K562 (cell line): ENCODE data around the gene BDH1. TPM values are rescaled to one million over a fixed set of nuclear protein-coding genes. Genes with fewer than 3 reads are reported as not detected.

Source experiments
- ATAC-seq: fragments of 200-7000 bp; cut with Tn5 transposase; 3 replicates; pipeline ENCODE4 v1.9.1; 2020; ENCODE audit warnings: moderate library complexity
- BruUV-seq: library from RNA; stranded (reverse); fragments of 400-500 nt; replicated peaks from 2 replicates; lab custom pipeline; 2021; lab: Mats Ljungman, UMichigan
- CTCF ChIA-PET: fragments of 300-600 bp; formaldehyde crosslinking; extraction: SDS; loops from one replicate; lab custom pipeline; 2021; ENCODE audit warnings: low intra/inter-chr PET ratio; lab: Yijun Ruan, JAX
- POLR2A ChIA-PET: fragments of 300-600, 350-650 bp; sonication (Branson Sonifier 250); formaldehyde crosslinking; extraction: SDS; loops from one replicate; lab custom pipeline; 2021; ENCODE audit warnings: antibody characterized with exemption, inconsistent platforms; lab: Yijun Ruan, JAX
- DNase-seq, 4 experiments: peaks; one replicate each; pipeline versions ENCODE4 v3.0.0 to v3.0.0-alpha.2; 2011 to 2018; ENCODE audit warnings: low spot score in 3 of 4, mixed read lengths in 3 of 4; ENCODE audit errors: extremely low read depth in 1 of 4
- FAIRE-seq: peaks from 2 replicates; lab custom pipeline; 2011; peaks lifted over from hg19 to GRCh38; lab: Jason Lieb, UNC
- H2AFZ ChIP-seq: 2 replicates; pipeline ENCODE4 v1.6.0; 2011; ENCODE audit warnings: low read depth, low read length, control low read depth, inconsistent platforms
- H3K27ac ChIP-seq: fragments of 200-600 bp; 3 replicates; pipeline ENCODE4 v1.8.0; 2011; ENCODE audit warnings: low read depth, mild to moderate bottlenecking, control low read depth, inconsistent platforms, low read length, moderate library complexity, mixed read lengths; ENCODE audit errors: extremely low read depth
- H3K27me3 ChIP-seq, 2 experiments: fragments of 300-600 bp in 1 of 2; 2 replicates in 1 of 2; 3 replicates in 1 of 2; pipeline versions ENCODE4 v1.6.0 to v1.8.0; 2011; ENCODE audit warnings: inconsistent platforms in 2 of 2, low read length in 2 of 2, mild to moderate bottlenecking in 1 of 2, mixed read lengths in 1 of 2, moderate library complexity in 1 of 2; ENCODE audit not compliant: control insufficient read depth in 2 of 2, insufficient read depth in 2 of 2
- H3K36me3 ChIP-seq: fragments of 300-600 bp; 3 replicates; pipeline ENCODE4 v1.8.0; 2011; ENCODE audit warnings: mild to moderate bottlenecking, low read length, inconsistent platforms; ENCODE audit not compliant: control insufficient read depth, insufficient read depth
- H3K4me1 ChIP-seq, 2 experiments: fragments of 200-600 bp in 1 of 2; replicated peaks in 1 of 2; 2 replicates in 1 of 2; 3 replicates in 1 of 2; pipeline versions ENCODE4 v1.5.1 to v1.8.0; 2011; ENCODE audit warnings: inconsistent platforms in 2 of 2, low read length in 2 of 2, mild to moderate bottlenecking in 1 of 2, mixed read lengths in 1 of 2, moderate library complexity in 1 of 2; ENCODE audit not compliant: control insufficient read depth in 2 of 2, insufficient read depth in 2 of 2
- H3K4me2 ChIP-seq: 2 replicates; pipeline ENCODE4 v1.6.1; 2011; ENCODE audit warnings: low read length, control low read depth, inconsistent platforms, mixed read lengths; ENCODE audit not compliant: insufficient read depth
- H3K4me3 ChIP-seq: fragments of 200-600 bp; sonication (generic), shearing (Covaris generic); 2 replicates; pipeline ENCODE4 v1.5.1; 2016; ENCODE audit warnings: control low read depth, inconsistent platforms
- H3K79me2 ChIP-seq: fragments of 200-600 bp; 3 replicates; pipeline ENCODE4 v1.8.0; 2011; ENCODE audit warnings: low read length, inconsistent platforms; ENCODE audit not compliant: control insufficient read depth, insufficient read depth
- H3K9ac ChIP-seq, 2 experiments: 2 replicates each; pipeline versions ENCODE4 v1.6.0 to v1.6.1; 2011; ENCODE audit warnings: low read depth in 2 of 2, low read length in 2 of 2, control low read depth in 1 of 2, inconsistent platforms in 1 of 2, mild to moderate bottlenecking in 1 of 2, mixed read lengths in 1 of 2; ENCODE audit not compliant: insufficient read depth in 1 of 2
- H3K9me1 ChIP-seq: one replicate; pipeline ENCODE4 v1.6.0; 2011; ENCODE audit warnings: inconsistent platforms, mild to moderate bottlenecking, low read length, moderate library complexity; ENCODE audit not compliant: control insufficient read depth, insufficient read depth
- H3K9me3 ChIP-seq: replicated peaks from 2 replicates; pipeline ENCODE4 v1.5.1; 2011; ENCODE audit warnings: low read depth, low read length, inconsistent platforms; ENCODE audit not compliant: control insufficient read depth, insufficient read depth
- H4K20me1 ChIP-seq: replicated peaks from 2 replicates; pipeline ENCODE4 v1.6.1; 2011; ENCODE audit warnings: low read length, inconsistent platforms, mixed read lengths; ENCODE audit not compliant: control insufficient read depth, insufficient read depth
- HMG20A ChIP-seq: fragments of 450-650 bp; formaldehyde crosslinking; conservative IDR thresholded peaks from 2 replicates; pipeline ENCODE4 v1.4.0; 2020; ENCODE audit warnings: mild to moderate bottlenecking, mixed read lengths
- NFXL1 ChIP-seq: fragments of 450-650 bp; formaldehyde crosslinking; IDR thresholded peaks from 2 replicates; pipeline ENCODE4 v1.4.0; 2021; ENCODE audit warnings: mild to moderate bottlenecking
- WGBS: fragments of 100-300 bp; shearing (Covaris generic); methylation state at CpG from one replicate; pipeline ENCODE4 v1.1.6; 2016; ENCODE audit warnings: low coverage, mixed read lengths; ENCODE audit not compliant: insufficient coverage; ENCODE audit errors: missing lambda C conversion rate; 5-methylcytosine and 5-hydroxymethylcytosine counted together
- in situ Hi-C: fragments of 300-500 bp; cut with MboI; formaldehyde crosslinking; loops from 4 replicates; pipeline ENCODE4 v1.15.0; 2018; ENCODE audit warnings: inconsistent platforms, mixed read lengths
- intact Hi-C: fragments of 100-400 bp; cut with micrococcal nuclease; formaldehyde crosslinking; loops from 2 replicates; pipeline ENCODE4 v1.14.2; 2022
- polyA plus RNA-seq, 8 experiments: library from polyadenylated mRNA; depleted of rRNA in 4 of 8; stranded (reverse) in 5 of 8; unstranded in 3 of 8; fragments of >200 nt; fragmentation: Nextera tagmentation in 2 of 8; fragmentation: Illumina TruSeq in 1 of 8; extraction: Ambion mirVana in 2 of 8; extraction: Trizol in 1 of 8; gene quantifications; 2 replicates each; pipeline versions ENCODE4 v1.2.1 to v1.2.3, GENCODE V29; 2011 to 2014; ENCODE audit warnings: inconsistent platforms in 1 of 8, missing spikeins in 1 of 8
- total RNA-seq, 7 experiments: library from RNA; depleted of rRNA in 6 of 7; stranded (reverse); fragments of >200 nt in 6 of 7; fragmentation: Illumina TruSeq in 2 of 7; extraction: Trizol in 2 of 7; gene quantifications; 2 replicates each; pipeline versions ENCODE4 v1.2.1 to v1.2.3, GENCODE V29; 2011 to 2021; ENCODE audit warnings: low replicate concordance in 1 of 7
- TF ChIP-seq, protein P1 (sequence below): IDR thresholded peaks from 2 replicates; pipeline ENCODE4 v1.6.1; 2016; ENCODE audit warnings: missing genetic modification characterization, missing compliant biosample characterization

Gene BDH1
- total and polyA plus RNA-seq, 9 of the 15 experiments (the other 6 are each of a cell fraction or from before 2014, with no cell fraction given): 0.07 to 0.89 (median 0.12) TPM; not detected in 3

DNA sequence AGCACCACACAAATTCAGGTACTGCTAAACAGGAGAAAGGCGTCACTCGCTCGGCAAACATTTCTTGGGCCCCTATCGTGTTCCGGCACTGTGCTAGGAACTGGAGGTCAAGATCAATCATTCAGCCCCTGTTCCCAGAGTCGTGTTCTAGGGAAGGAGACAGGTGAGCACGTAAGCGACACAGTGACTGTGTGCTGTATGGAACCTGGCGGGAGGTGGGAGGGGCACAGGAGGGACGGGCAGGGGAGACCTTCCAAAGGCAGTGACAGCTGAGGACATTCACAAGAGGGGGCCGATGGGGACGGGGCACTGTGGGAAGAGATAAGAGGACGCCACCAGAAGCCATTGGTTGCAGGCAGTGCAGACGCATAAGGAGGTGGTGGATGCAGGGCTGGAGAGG is 32.2 kb downstream of the BDH1 start:
- no peak for FAIRE-seq
- Histone ChIP-seq H3K27me3 (peaks cover 61 to 89% of the 10 kb centered on the region in 2 experiments), H3K9me3 (no peaks in the 10 kb centered on the region), H3K79me2 (no peaks in the 10 kb centered on the region), H3K36me3 (no peaks in the 10 kb centered on the region), H3K9ac (no peak overlapping the region), H3K4me3 (no peak overlapping the region), H3K4me2 (no peak overlapping the region), H2AFZ (no peak overlapping the region), H4K20me1 (peaks cover 12% of the 10 kb centered on the region; the same call in 1 of the 2 replicates), H3K4me1 (peaks cover 0 to 20% of the 10 kb centered on the region in 2 experiments; a peak in 4 of 5 replicates), H3K27ac (no peak overlapping the region), H3K9me1 (no peaks in the 10 kb centered on the region)
- no peak for ATAC-seq
- intact Hi-C loops (no loop called here), in situ Hi-C loops (loop anchor here (25.0 kb wide), 2 partner anchors 261 to 536 kb away; no protein-coding TSS in a partner anchor)
- no peak for DNase-seq
- no TSS peak for BruUV-seq
- no peak for TF ChIP-seq HMG20A
- TF ChIP-seq, protein P1, sequence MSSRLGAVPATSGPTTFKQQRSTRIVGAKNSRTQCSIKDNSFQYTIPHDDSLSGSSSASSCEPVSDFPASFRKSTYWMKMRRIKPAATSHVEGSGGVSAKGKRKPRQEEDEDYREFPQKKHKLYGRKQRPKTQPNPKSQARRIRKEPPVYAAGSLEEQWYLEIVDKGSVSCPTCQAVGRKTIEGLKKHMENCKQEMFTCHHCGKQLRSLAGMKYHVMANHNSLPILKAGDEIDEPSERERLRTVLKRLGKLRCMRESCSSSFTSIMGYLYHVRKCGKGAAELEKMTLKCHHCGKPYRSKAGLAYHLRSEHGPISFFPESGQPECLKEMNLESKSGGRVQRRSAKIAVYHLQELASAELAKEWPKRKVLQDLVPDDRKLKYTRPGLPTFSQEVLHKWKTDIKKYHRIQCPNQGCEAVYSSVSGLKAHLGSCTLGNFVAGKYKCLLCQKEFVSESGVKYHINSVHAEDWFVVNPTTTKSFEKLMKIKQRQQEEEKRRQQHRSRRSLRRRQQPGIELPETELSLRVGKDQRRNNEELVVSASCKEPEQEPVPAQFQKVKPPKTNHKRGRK (tag): no peak
- no peak for TF ChIP-seq NFXL1 (CRISPR knock-in tag)
- ChIA-PET POLR2A (no interaction called here), CTCF (no interaction called here)
- WGBS: 15% methylated on average over 14 of the region's 14 CpGs
